ENCODE measurements around the gene MAP1A. TPM values are rescaled to one million over a fixed set of nuclear protein-coding genes. Genes with fewer than 3 reads are reported as not detected.

The MAP1A gene
- polyA plus RNA-seq = 27.2 and 34.5 TPM in 2 replicates

DNA sequence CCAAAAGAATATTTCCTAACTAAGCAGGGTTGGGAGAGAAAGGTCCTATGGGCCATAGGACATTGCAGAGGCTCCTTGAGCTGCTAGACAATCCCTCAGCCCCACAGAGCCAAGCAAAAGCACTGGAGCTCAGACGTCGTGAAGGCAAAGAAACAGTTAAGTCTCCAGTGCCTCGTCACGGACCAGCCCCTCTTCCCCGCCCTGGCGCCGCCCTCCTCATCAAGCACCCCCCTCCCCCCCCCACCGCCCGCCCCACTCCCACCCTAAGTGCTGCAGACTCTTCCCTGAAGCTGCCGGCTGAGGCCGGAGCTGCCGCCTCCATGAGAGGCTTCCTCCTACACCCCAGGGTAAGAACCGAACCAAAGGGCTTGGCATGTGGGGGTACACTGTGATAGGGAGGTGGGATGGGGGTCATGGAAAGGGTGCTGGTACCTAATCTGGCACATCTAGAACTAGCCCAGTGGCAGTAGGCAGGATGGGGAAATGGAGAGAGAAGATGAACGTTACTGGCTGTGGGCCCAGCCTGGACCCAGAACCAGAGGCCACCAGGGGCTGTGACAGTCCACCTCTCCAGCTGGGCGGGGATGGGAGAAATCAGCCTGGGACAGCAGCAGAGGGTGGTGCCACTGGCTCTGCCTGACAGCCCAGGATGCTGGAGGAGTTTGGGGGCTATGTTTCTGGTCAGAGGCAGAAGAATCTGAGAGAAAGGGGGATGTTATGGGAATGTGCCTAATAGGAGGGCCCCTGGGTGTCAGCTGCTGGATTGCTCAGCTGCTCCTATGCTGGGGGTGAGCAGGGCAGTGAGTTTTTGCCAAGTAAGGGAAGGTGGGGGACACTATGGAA, at the start of gene MAP1A:
TSS of gene MAP1A (plus strand) at position 255 of the 843 bp plus-strand sequence. CDS start 3,866 bp downstream, outside the sequence.

GRCh38 chr15:43492673-43493601, 24.5 kb upstream of the MAP1A start, which contains the start of gene TP53BP1:
Gene TP53BP1, minus strand, starts transcription at chr15:43493156. Its CDS starts 113 bp downstream, at chr15:43493043.

Other genes starting within 250 kb of the MAP1A start
- not detected in 2 replicates for gene TGM7, start 215.4 kb upstream of the MAP1A start, polyA plus RNA-seq
- 1.9 and 3.5 TPM in 2 replicates for gene LCMT2, start 187.0 kb upstream of the MAP1A start, polyA plus RNA-seq
- 2.5 and 2.6 TPM in 2 replicates for gene ZSCAN29, start 146.6 kb upstream of the MAP1A start, polyA plus RNA-seq
- gene TUBGCP4, start 146.5 kb upstream of the MAP1A start, polyA plus RNA-seq = 22.4 and 24.3 TPM in 2 replicates
- gene TP53BP1, start 24.5 kb upstream of the MAP1A start, polyA plus RNA-seq = 18.8 and 30.5 TPM in 2 replicates
- gene PPIP5K1, start 72.6 kb downstream of the MAP1A start, polyA plus RNA-seq = 6.4 and 6.9 TPM in 2 replicates
- 73.4 and 92.8 TPM in 2 replicates for gene CKMT1B, start 76.4 kb downstream of the MAP1A start, polyA plus RNA-seq
- 0.69 and 1.5 TPM in 2 replicates for gene STRC, start 101.2 kb downstream of the MAP1A start, polyA plus RNA-seq
- 8.9 and 13.0 TPM in 2 replicates for gene CATSPER2, start 131.2 kb downstream of the MAP1A start, polyA plus RNA-seq
- 53.6 and 81.7 TPM in 2 replicates for gene CKMT1A, start 176.3 kb downstream of the MAP1A start, polyA plus RNA-seq
- 153 and 226 TPM in 2 replicates for gene PDIA3, start 228.8 kb downstream of the MAP1A start, polyA plus RNA-seq